SKM-1 treated with dmso at 0.1 percent for 144 hours (cell line): Measurements from ENCODE around the gene ARL6IP6.
"Not testable (repeated sequence)": the region's sequence is repeated elsewhere in the genome, so short reads cannot be mapped to it uniquely, and the experiment has no call there.

Source experiments
- DNase-seq: peaks from one replicate; lab custom pipeline; 2025; ENCODE audit not compliant: unreplicated experiment; lab: John Stamatoyannopoulos, UW

The ARL6IP6 gene

DNA sequence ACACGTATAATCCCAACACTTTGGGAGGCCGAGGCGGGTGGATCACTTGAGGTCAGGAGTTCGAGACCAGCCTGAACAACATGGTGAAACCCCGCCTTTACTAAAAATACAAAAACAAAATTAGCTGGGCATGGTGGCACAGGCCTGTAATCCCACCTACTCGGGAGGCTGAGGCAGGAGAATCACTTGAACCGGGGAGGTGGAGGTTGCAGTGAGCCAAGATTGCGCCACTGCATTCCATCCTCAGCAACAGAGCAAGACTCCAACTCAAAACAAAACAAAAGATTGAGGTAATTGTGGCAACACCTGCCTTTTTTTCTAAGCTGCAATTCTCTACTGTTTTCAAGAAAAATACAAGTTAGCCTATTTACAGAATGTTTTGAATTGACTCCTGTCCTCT, 4.2 kb downstream of the ARL6IP6 start:
- DNase-seq = not testable (repeated sequence)

DNA sequence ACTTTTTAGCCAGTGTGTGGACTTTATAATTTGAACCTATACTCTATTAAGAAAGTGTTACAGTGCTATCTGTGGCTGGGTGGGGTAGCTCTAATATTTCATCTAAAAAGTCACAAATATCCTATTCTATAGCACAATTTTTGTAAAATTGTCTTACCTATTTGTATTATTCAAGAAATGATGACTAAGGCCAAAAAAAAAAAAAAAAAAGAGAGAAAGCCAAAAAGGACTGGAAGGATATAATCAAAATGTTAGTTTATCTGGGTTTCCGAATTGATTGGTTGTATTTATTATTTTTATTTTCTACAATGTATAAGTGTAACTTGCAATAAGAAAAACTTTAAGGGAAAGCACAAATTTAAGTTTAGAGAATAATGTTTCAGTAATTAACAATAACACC, 5.5 kb downstream of the ARL6IP6 start:
- DNase-seq = no peak

DNA sequence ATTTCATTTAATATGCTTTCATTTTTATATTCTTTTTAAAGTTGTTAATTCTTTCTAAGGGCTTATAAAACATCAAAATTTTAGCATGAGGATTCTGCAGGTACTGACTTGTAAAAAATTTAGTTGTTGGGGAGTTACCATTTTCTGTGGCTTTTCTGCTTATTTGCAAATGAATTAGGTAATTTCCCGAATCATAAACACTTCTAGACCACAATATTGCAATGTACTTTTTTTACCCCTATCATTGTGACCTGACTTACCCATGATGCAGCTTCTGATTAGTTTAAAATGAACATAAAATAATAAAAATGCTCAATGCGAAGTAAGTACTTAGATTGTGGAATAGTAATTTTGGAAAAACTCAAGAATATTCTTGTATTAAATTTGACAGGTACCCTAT, 11.4 kb downstream of the ARL6IP6 start:
- DNase-seq = no peak

DNA sequence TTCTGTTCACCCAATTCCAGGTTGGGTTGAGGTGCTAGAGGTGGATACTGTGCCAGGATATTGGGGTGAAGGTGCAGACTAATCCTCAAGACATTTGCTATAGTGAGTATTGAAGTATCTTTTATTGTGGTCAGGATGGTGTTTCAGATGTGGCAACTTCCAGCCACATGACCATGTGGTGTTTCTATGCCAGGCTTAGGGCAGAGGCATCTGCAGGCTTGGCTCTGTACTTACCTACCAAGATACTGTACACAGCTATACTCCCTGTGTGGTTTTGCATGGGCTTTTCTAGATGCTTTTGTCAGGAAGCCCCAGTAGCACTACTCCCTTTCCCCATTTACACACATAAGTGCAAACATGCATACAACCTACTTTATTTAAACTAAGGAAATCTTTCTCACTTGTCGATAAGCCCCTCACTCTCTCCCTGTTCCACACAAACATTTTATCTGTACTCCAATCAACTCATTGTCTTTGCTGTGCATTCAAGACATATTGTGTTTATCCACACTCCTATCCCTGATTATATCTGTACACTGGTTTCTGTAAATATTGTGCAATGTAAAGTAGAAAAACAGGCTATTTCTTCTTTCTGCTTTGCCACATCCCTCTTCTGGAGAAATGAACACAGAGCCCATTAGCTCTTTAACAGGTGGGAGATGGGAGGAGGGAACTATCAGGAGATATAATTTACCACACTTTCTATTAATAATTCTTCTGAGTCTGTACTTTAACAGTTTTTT, 12.3 kb downstream of the ARL6IP6 start:
- peak; percentile 57 for DNase-seq

DNA sequence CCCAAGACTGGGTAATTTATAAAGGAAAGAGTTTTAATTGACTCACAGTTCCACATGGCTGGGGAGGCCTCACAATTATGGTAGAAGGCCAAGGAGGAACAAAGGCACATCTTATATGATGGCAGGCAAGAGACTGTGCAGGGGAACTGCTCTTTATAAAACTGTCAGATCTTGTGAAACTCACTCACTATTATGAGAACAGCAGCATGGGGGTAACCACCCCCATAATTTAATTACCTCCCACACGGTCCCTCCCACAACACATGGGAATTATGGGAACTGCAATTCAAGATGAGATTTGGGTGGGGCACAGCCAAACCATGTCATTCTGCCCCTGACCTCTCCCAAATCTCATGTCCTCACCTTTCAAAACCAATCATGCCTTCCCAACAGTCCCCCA, 19.1 kb downstream of the ARL6IP6 start:
- not testable (repeated sequence) for DNase-seq

DNA sequence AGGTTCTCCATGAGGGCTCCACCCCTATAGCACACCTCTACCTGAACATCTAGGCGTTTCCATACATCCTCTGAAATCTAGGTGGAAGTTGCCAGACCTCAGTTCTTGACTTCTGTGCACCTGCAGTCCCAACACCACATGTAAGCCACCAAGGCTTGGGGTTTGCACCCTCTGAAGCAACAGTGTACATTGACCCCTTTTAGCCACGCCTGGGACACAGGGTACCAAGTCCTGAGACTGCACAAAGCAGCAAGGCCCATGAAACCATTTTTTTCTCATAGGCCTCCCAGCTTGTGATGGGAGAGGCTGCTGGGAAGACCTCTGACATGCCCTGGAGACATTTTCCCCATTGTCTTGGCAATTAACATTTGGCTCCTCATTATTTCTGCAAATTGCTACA, 20.0 kb downstream of the ARL6IP6 start:
- DNase-seq = no peak

DNA sequence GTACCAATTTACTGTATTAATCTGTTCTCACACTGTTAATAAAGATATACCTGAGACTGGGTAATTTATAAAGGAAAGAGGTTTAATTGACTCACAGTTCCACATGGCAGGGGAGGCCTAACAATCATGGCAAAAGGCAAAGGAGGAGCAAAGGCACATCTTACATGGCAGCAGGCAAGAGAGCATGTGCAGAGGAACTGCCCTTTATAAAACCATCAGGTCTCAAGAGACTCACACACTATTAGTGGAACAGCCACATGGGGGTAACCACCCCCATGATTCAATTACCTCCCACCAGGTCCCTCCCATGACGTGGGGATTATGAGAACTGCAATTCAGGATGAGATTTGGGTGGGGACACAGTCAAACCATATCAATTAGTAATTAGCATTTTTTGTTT, 21.3 kb downstream of the ARL6IP6 start:
- DNase-seq = not testable (repeated sequence)

DNA sequence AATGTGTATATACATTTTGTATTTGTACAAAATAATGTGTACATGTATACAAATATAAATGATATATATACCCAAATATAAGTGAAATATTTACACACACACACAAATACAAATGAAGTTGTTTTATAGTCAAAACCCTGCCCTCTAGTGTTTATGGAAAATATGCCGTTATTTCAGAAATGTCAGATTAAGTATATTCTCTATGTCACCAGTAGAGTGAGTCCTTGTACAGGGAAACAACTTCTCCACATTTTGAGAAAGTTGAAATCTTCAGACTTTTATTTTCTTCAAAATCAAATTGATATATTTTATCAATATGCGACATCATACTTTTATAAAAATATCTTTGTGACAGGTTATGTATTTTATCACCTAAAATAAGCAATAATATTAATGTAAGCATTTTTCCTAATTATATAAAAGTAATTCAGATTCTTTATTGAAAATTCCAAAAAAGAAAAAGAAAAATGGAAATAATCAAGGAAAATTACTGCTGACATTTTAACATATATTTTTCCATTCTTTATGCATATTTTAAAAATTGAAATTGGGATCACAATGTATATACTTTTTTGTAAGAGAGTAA, 22.4 kb downstream of the ARL6IP6 start:
- peak; percentile 64 for DNase-seq

DNA sequence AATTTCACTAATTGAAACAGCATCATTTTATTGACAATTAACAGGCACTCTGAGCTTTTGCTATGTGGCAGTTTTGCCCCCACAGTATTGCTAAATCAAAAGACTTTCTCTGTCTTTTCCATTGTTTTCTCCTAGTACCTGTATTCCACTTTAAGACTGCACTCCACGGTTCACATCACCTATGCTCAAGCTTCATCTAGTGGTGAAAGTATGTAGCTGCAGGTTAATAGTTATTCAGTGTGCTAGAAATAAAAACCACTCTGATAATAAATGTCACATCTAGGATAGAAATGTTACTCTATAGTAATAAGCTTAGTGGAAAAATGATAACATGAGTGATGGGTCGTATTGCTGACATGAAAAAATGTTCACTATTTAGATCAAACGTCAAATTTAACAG, 24.6 kb downstream of the ARL6IP6 start:
- no peak for DNase-seq

DNA sequence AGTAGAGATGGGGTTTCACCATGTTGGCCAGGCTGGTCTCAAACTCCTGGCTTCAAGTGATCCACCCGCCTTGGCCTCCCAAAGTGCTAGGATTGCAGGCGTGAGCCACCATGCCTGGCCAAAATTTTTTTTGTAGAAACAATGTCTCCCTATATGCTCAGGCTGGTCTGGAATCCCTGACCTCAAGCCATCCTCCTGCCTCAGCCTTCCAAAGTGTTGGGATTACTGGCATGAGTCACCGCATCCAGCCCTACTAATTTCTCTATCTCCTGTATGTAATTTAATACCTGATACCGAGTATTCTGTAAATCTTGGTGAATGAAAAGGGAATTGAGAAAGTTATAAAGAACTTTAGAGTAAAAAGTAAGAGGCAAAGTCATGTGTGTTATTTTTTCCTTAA, 29.3 kb downstream of the ARL6IP6 start:
- not testable (repeated sequence) for DNase-seq

DNA sequence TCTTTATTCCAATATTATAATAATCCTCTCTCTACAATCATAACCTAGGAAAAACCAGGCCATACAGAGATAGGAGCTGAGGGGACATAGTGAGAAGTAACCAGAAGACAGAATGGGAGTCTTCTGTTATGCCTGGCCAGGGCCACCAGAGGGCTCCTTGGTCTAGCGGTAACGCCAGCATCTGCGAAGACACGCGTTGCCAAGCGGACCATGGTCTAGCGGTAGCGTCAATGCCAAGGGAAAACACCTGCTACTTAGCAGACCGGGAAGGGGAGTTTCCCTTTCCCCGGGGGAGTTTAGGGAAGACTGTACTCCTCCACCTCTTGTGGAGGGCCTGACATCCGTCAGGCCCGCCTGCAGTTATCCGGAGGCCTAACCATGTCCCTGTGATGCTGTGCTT, 36.6 kb downstream of the ARL6IP6 start:
- no peak for DNase-seq

DNA sequence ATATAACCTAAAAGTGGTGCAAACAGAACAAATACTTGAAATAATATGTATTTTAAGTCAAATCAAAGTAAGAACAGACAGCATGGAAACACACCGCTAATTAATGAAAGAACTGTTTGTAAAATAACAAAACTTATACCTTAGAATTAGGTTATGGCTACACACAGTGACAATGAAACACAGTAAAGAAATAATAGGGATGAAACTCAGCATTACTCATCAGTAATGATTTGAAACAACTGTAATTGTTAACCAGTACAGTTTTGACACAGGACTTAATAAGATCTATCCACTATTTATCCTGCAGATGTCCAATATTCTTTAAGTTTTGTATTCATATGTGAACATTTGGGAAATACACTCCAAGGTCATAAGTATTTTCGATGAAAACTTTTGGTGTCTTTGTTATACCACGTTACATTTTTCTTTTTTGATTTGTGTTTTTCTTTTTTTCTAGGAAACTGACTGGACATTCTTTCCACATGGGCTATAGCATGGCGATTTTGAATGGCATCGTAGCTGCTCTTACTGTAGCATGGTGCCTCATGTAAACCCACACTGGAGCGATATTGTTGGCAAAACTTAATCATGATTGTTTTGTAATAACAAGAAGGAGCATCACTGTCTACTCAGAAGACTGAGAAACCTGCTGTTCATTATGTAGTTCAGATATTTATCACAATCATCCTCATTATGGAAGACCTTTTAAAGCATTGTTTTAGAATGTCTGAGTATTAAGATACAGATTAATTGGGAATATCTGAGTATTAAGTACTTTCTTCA, 41.1 kb downstream of the ARL6IP6 start:
- DNase-seq = no peak

DNA sequence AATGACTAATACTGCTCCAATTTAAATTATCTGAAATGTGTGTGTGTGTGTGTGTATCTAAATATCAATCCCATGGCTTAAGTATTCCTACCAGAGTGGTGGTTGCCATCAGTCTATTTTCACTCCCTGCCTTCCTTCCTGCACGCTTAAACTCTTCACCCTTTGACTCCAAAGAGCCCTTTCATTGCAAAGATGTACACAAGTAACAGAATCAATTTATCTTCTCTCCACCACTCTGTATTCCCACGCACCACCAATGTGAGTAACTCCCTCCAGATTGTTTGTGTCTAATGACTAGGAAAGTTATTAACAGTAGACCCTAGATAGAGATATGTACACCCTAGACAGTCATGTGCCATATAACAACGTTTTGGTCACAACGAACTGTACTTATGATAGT, 42.8 kb downstream of the ARL6IP6 start:
- DNase-seq = no peak

DNA sequence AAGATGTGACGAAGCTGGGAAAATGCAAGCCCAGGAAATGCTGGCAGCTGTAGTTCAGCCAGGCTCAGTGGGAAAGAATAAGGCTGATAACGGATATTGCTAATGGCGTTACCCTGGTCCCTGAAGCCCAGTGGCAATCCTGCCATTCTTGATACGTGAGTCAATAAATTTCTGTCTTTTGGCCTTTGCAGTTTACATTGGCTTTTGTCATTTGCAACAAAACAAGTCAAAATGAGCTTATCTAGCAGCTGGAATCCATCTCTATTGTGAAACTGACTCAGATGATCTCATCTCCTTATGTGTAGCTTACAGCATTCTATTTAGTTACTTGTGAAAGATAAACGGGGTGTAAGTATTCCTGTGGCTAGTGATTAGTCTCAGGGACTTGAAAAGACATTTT, 43.8 kb downstream of the ARL6IP6 start:
- DNase-seq = no peak

DNA sequence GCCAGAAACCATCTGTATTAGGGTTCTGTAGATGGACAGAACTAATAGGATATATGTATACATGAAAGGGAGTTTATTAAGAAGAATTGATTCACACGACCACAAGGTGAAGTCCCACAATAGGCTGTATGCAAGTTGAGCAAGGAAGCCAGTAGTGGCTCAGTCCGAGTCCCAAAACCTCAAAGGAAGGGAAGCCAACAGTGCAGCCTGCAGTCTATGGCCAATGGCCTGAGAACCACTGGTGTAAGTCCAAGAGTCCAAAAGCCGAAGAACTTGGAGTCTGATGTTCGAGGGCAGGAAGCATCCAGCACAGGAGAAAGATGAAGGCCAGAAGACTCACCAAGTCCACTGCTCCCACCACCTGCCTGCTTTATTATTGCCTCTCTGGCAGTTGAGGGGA, 44.8 kb downstream of the ARL6IP6 start:
- not testable (repeated sequence) for DNase-seq

DNA sequence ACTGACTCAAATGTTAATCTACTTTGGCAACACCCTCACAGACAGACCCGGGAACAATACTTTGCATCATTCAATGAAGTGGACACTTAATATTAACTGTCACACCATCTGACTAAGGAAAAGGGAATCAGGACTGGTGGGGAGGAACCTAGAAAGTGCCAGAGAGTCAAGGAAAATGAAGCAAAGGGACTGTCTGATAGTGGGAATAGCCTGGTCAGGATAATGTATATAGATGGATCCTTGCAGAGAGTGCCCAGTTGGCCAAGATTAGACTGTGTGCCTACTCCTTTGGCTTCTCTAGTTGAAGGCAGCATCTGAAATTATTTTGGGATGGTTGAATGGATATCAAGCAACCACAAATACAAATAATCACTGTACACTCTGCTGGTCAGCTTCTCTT, 45.2 kb downstream of the ARL6IP6 start:
- no peak for DNase-seq

DNA sequence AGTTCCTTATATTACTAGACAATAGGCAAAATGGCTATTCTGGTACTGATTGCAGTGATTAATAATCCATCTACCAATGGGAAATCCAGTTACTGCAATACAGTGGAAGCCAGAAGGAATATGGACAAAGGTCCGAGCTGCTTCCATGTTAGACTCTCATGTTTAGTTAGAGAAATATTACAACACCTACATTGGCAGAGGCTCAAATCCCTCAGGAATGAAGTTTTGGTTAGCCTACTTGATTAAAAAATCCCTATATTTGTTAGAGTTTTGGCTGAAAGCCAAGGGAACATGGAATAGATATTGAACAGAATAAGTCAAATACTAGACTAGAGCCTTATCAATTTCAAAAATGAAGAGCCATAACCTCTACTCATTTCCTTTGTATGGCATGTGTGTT, 48.5 kb downstream of the ARL6IP6 start:
- DNase-seq = no peak

DNA sequence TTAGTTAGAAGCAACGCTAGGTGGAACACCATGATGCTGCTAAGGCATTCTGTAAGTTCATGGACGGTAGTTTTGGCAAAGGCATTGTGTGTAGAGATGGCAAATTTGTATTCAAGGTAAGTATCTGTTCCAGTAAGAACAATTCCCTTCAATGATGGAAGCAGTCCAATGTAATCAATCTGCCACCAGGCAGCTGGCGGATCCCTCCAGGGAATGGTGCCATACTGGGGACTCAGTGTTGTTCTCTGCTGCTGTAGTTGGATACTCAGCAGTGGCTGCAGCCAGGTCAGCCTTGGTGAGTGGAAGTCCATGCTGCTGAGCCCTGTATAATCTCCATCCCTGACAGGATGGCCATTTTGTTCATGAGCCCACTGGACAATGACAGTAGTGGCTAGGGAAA, 62.8 kb downstream of the ARL6IP6 start:
- DNase-seq = no peak

DNA sequence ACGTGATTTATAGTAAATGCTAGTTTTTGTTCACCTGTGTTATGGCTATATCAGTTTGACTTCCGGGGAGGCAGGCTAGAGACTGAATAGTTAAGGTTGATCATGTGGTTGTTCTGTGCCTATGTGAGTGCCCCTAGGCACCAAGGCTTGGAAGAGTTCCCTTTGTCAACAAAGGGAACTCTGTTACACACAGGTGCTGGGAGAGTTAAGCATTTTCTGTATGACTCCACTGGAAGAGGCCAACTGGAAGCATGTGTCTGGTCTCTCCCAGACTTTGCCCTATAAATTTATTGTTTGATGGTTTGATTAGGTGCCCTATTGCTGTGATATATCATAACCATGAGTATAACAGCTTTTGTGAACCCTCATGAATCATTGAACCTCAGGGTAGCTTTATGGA, 63.8 kb downstream of the ARL6IP6 start:
- DNase-seq = no peak

DNA sequence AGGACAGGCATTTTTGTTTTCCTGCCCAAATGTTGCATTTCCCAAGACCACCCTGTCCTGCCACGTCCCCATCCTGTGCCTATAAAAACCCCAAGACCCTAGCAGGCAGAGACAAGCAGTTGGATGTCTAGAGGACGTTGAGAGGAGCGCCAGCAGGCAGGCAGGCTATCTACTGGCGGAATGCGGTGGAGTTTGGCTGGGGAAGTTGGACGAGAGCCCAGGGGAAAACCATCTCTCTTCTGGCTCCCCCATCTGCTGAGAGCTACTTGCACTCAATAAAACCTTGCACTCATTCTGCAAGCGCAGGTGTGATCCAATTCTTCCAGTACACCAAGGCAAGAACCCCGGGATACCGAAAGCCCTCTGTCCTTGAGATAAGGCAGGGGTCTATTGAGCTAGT, 72.5 kb downstream of the ARL6IP6 start:
- DNase-seq = no peak

DNA sequence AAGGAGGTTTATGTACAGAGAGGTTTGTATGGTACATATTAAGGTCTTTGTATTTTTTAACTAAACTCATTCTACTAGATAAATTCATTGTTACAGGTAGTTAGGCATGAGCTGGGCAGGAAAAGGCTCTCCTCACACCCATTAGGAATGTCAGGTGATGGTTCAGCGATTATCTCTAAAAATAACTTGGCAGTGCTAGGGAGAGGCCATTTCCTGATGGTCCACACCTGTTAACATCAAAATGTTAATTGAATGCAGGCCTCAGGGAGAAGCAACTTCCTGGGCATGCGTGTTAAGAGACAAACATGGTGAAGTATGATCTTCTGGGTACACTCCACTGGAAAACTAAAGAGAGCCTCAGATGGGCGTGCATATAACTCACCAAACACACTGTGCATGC, 73.6 kb downstream of the ARL6IP6 start:
- no peak for DNase-seq

DNA sequence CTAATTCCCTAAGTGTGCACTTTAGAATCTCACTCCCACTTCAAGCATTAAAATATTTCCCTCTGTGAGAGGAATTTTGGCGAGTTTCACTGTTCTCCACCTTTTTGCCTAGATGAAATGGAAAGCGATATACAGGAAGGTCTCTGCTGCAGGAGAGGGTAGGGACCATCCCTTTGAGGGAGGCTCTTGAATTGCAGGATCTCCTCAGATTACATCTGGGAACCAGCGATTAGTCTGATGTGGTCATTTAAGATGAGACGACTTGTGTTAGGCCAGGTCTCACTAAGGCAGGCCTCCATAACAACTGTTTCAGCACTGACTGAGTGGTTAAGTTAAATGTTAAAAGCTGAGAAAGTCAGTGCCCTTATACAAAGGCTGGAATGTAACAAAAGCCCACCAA, 74.6 kb downstream of the ARL6IP6 start:
- no peak for DNase-seq
